ENCODE data around the gene SUPT4H1.

SUPT4H1 gene

DNA sequence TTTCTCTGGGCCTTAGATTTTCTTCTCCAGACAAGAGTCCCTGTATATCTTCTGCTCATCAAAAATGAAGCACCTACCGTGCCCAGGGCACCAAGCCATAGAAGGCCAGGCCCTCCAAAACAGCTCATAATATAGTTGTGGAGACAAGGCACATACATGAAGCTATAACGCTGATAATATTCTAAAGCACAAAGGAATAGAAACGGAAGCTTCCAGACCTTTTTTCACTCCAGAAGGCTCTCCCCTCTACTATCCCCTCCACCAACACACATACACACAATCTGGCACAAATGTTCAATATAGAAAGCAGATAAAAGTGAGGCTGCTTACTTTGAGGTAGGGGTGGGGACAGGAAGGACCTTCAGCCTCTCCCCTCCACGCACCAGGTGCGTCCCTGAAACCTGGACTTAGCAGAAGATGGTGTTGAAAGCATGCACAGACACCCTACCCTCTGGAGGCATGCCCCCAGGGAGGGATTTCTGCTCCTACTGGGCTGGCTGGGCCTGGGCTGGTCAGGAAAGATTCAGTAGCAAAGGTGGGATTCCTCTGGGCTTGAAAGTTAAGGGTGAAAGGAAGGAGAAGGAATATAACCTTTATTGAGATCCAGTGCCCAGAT is 14.1 kb upstream of the SUPT4H1 start:
- no peak overlapping the region for H3K4me3 ChIP-seq (ENCODE audit: low read depth, low read length)
- ChIA-PET CTCF (interaction anchor here (1.1 kb wide), 1 partner anchor 13 kb away, joined by 3 read pairs; no protein-coding TSS in a partner anchor), POLR2A (interaction anchor here (3.4 kb wide), 1 partner anchor 13 kb away, joined by 11 read pairs; the partner anchor contains the start of gene SUPT4H1)
- DNase-seq (ENCODE audit: low read depth, low spot score) = no peak
- TF ChIP-seq, protein P1, sequence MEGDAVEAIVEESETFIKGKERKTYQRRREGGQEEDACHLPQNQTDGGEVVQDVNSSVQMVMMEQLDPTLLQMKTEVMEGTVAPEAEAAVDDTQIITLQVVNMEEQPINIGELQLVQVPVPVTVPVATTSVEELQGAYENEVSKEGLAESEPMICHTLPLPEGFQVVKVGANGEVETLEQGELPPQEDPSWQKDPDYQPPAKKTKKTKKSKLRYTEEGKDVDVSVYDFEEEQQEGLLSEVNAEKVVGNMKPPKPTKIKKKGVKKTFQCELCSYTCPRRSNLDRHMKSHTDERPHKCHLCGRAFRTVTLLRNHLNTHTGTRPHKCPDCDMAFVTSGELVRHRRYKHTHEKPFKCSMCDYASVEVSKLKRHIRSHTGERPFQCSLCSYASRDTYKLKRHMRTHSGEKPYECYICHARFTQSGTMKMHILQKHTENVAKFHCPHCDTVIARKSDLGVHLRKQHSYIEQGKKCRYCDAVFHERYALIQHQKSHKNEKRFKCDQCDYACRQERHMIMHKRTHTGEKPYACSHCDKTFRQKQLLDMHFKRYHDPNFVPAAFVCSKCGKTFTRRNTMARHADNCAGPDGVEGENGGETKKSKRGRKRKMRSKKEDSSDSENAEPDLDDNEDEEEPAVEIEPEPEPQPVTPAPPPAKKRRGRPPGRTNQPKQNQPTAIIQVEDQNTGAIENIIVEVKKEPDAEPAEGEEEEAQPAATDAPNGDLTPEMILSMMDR (IDR thresholded peaks at IDR 0.05; ENCODE audit: insufficient read depth, low read length, missing control alignments) = no peak

- H3K4me3 ChIP-seq (ENCODE audit: low read depth, low read length) = no peak overlapping the region
- TF ChIP-seq, protein P1 (IDR thresholded peaks at IDR 0.05; ENCODE audit: insufficient read depth, low read length, missing control alignments) = no peak
- CTCF ChIA-PET = no interaction called here
- no peak for DNase-seq (ENCODE audit: low read depth, low spot score)
- POLR2A ChIA-PET = interaction anchor here (3.4 kb wide), 1 partner anchor 13 kb away, joined by 11 read pairs; the partner anchor contains the start of gene SUPT4H1
Measured at GRCh38 chr17:58365185-58365979, 13.4 kb upstream of the SUPT4H1 start.

DNA sequence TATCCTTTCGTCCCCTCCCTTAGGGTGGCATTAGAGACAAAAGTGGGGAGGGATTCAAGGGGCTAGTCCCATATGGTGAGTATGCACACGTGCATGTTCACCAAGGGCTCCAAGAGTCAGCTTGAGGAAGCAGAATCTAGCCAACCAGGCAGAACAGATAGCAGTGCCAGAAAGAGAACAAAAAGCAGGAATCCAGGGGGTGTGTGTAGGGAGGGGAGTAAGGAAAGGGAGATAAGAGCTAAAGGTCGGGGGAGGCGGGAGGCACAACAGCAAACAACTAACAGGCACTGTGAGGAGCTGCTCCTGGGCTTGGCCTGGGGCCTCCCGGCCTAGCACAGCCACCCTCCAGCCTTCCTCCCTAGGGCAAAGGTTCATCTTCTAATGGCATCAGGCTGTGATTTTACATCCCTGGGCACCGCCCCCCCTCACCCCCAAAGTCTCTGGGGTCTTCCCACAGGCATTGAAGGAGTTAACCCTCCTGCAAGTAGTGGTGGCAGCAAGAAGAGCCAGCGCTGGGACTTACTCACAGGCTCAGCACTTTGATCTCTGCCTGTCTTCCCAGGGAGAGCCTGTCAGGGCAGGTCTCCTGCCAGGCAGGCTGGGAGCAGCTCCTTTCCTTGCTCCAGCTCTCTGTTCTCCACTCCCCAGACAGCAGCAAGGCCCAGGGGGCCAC is 12.4 kb upstream of the SUPT4H1 start:
- H3K4me3 ChIP-seq (ENCODE audit: low read depth, low read length) = no peak overlapping the region
- no peak for DNase-seq (ENCODE audit: low read depth, low spot score)
- CTCF ChIA-PET = interaction anchor here (1.0 kb wide), 2 partner anchors 47 to 115 kb away, joined by 3 read pairs; no protein-coding TSS in a partner anchor
- TF ChIP-seq, protein P1 (IDR thresholded peaks at IDR 0.05; ENCODE audit: insufficient read depth, low read length, missing control alignments) = no peak
- POLR2A ChIA-PET = interaction anchor here (3.4 kb wide), 1 partner anchor 12 kb away, joined by 11 read pairs; the partner anchor contains the start of gene SUPT4H1

DNA sequence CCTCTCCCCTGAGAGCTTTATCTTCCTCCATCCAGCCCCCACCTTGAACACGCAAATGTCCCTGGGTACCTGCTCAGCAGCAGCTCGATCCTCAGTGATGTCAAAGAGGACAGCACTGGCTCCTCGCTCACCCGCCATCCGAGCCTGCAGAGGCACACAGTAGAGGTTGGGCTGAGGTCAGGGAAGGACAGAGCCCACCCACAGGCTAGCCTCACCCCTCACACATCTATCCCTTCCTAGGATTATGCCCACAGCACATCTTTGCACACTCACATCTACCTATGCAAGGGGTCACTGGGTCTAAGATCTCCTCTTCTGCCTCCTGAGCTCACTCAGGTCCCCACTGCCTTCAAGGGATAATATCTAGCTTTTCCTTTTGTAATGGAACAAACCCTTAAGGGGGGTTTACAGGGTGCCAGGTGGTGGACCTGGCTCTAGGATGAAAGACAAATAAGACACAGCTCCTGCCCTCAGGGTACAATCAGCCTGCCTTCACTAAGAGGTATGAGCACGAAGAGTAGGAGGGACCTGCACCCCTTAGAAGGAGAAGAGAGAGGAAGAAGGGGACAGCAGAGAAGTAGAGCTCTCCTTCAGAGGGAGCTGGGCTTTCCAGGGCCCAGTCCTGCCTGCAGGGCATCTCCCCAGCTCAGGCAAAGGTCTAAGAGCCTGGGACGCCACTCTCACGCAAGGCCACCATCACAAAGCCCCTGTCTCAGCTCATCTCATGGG is 11.6 kb upstream of the SUPT4H1 start:
- ChIA-PET CTCF (interaction anchor here (1.0 to 1.8 kb wide), 3 partner anchors 11 to 114 kb away, joined by 3 to 4 read pairs (median 3); partner anchors contain the start of gene SUPT4H1), POLR2A (interaction anchor here (0.6 to 3.4 kb wide), 2 partner anchors 11 to 128 kb away, joined by 3 to 11 read pairs; partner anchors contain the start of gene SUPT4H1)
- TF ChIP-seq, protein P1 (IDR thresholded peaks at IDR 0.05; ENCODE audit: insufficient read depth, low read length, missing control alignments) = no peak
- H3K4me3 ChIP-seq (ENCODE audit: low read depth, low read length) = no peak overlapping the region
- DNase-seq (ENCODE audit: low read depth, low spot score) = no peak

GRCh38 chr17:58362368-58363014 is 10.5 kb upstream of the SUPT4H1 start:
- ChIA-PET CTCF (interaction anchor here (1.8 kb wide), 1 partner anchor 10 kb away, joined by 4 read pairs; the partner anchor contains the start of gene SUPT4H1), POLR2A (interaction anchor here (3.4 kb wide), 1 partner anchor 10 kb away, joined by 11 read pairs; the partner anchor contains the start of gene SUPT4H1)
- no peak overlapping the region for H3K4me3 ChIP-seq (ENCODE audit: low read depth, low read length)
- TF ChIP-seq, protein P1 (IDR thresholded peaks at IDR 0.05; ENCODE audit: insufficient read depth, low read length, missing control alignments) = no peak
- no peak for DNase-seq (ENCODE audit: low read depth, low spot score)

Measured in AG04449 (cell line).